Inferior parietal cortex (tissue), 1 donor: ENCODE data around the gene TXK.

Experiments
- DNase-seq: peaks from one replicate; pipeline ENCODE4 v3.0.0-alpha.2; 2016; ENCODE audit errors: extremely low spot score

The TXK gene

DNA sequence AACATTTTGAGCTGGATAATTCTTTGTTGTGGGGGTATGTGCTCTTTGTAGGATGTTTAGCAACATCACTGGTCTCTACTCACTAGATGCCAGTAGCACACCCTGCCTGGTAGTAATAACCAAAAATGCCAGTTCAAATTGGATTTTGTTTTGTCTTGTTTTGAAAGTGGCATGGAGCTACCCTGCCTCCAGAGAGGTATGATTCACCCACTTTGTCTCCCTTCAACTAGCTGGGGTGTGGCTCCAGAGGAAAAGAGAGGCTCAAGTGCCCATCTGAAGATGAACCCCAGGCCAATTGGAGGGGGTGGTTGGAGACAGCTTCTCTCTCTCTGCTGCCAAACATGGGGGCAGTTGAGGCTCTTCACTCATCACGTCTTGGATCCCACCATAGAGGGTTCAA lies 83.0 kb downstream of the TXK start:
- DNase-seq = no peak

DNA sequence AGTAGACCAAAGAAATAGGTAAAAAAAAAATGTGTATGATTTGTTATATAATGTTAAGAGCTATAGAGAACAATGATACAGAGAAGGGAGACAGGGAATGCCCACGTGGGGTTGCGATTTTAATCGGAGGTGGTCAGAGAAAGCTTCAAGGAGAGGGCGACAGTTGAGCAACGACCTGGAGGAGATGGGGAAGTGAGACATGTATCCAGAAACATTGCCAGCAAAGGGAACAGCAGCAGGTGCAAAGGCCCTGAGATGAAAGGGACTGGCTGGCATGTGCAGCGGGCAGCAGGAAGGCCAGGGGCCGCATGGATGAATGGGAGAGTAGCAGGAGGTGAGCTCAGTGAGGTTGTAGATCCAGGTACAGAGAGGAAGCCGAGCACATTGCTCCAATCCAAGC lies 84.6 kb downstream of the TXK start:
- no peak for DNase-seq

DNA sequence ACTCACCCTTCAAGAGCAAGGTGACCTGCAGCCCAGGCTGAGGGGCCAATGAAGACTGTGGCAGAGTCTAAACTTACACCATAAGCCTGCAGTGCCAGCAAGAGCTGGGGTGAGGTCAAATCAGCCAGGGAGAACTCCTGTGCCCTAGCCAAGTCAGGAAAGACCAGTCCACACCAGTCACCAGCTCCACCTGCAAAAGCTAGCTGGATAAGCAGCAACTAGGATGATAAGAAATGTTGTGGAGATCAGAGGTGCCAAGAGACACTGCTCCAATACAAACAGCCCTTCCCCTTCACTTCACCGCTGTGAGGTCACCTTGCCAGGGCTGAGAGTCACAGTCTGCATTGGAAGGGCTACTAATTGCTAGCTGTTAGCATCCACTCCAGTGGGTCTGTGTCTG lies 86.2 kb downstream of the TXK start:
- no peak for DNase-seq

DNA sequence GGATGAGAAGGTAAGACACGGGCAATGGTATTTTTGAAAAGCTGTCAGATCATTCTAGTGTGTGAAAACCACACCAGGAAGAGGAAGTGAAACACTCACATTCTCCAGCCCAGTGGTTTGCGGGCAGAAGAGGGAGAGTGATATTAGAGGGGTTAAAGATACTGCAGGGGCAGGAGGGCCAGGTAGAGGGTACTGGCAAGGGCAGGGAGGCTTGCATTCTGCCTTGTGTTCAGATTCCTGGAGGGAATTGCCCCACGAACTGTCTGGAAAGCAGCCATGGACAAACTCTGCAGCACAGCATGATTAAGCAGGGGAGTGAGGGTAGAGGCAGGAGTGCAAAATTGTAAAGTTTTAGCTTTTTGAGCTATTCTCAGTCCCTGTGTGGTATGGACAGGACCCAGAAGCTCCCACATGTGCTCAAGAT lies 86.6 kb downstream of the TXK start:
- DNase-seq = no peak

DNA sequence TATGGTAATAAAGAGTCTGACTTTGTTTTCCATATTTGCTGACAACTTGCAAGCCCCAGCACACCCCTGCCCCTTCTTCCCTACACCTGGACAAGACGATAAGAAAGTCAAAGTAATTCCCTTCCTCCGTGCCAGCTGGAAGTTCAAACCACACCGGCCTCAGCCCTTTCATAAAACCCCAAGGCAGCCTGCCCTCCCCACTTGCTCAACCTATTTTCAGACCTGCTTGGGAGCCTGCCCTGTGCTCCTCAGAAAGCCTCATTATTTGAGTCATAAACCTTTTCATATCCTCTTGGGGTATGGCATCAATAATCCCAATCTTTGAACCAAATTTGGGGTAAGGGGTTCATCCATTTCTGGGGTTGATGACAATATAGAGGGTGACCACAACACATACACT lies 88.0 kb downstream of the TXK start:
- DNase-seq = no peak

DNA sequence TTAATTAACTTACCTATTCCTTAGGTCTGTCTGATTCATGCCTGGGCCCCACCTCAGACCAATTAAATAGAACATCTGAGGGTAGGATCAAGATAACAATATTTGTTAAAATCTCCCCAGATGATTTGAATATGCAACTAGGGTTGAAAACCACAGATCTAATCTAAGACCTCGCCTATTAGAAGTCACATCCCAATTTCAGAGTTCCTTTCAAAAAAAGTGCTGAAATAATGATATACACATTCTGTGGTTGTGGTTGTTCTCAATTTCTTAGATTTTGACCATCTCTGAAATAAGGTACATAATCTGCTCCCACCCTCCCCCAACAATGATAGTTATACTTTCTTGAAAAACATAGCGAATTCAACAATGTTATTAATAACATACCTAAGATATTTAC lies 89.8 kb downstream of the TXK start:
- no peak for DNase-seq

DNA sequence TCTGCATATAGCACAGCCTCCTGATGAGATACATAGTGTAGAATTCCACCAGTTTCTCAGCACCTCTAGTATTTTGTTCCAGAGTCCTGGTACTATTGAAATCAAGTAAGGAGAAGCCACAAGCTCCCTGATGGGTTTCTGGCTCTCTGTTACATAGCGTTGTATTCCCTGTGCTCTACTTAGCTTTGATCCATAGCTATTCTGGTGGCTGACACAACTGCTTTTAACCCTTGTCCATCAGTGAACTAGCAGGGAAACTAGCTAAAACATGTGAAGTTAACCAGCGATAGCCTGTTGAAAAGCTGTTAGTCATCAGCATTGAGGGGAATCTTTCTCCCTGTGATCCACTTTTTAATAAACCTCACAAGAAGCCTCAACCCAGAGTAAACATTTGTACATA lies 90.5 kb downstream of the TXK start:
- no peak for DNase-seq

DNA sequence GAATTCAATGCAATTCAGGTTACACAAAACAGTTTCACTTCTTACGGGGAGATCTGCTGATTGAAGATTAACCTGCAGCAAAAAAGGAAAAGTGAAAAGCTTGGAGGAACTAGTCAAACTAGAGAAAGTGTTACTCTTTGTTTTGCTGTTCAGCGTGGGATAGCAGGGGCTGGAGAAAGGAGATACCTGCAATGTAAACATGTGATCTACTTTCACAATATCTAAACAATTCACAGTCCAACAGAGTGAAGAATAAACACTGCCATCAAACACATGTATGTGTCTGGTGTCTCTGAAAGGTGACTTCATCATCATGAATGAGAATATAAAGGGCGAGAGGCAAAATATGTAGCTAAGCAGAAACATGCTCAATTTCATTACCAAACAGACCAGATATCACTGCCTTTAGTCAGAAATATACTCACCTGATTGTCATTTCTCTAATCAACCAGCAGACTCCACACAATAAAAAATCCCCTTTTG lies 91.0 kb downstream of the TXK start:
- no peak for DNase-seq

DNA sequence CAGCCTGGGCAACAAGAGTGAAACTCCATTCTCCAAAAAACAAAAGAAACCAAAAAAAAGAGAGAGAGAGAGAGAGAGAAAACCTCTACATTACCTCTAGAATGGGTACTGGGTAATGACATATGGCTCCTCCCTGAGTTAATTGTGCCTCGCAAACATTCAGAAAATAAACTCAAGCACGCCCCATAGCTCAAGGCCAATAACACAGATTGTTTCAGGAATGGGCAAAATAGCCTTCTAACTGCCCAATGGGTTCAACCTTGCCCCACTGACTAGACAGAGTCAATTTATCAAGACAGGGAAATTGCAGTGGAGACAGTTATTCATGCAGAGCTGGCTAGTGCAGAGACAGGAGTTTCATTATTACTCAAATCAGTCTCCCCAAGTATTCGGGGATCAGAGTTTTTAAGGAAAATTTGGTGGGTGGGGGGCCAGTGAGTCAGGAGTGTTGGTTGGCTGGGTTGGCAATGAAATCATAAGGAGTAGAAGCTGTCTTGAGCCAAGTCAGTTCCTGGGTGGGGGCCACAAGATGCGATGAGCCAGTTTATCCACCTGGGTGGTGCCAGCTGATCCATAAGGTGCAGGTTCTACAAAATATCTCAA lies 92.4 kb downstream of the TXK start:
- no peak for DNase-seq

DNA sequence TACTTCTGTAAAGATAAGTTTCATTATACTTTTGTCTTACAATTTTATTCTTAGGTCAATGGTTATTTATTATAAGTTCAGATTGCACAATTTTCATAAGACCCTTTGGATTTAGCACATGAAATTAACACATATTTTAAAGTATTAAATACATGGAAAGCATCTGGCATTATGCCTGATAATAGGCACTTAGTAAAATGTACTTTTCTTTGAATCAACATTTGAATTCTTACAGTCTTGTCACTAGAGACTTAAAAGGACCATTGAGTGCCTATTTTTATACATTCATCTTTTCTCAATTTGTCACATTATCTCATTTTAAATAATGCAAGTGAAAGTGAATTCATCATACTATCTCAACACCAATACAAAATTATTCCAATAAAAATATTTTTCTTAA lies 94.5 kb downstream of the TXK start:
- DNase-seq = no peak

DNA sequence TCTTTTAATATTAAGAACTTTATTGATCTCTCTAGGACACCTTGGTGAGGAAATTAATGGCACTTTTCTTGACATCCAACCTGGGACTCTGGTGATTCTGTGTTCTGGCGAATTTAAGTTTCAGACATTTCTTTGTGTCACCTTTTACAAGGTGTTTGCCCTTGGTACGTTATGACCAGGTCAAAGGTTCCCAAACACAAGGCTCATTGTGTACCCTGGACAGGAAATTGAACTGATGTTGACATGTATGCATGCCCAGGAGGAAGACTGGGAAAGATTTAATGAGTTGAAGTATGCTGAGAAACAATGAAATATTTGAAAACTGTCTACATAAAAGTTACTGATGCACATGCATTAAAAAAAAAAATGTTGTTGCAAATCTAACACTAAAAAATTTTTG lies 95.4 kb downstream of the TXK start:
- no peak for DNase-seq

DNA sequence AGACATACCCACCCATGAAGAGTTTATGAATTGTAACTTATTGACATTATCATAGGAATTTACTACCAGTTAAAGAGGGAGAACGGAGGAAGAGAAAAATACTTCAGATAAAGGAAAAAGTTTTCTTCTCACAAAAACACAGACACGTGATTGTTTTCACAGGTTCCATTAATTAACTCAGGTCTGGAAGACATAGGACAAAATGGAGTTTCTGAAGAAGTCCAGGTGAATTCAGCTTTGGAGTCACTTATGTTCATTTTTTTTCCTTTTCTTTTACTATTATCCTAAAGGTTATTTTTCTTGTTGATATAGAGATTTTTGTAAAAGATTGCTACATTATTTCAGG lies 97.0 kb downstream of the TXK start:
- DNase-seq = no peak

DNA sequence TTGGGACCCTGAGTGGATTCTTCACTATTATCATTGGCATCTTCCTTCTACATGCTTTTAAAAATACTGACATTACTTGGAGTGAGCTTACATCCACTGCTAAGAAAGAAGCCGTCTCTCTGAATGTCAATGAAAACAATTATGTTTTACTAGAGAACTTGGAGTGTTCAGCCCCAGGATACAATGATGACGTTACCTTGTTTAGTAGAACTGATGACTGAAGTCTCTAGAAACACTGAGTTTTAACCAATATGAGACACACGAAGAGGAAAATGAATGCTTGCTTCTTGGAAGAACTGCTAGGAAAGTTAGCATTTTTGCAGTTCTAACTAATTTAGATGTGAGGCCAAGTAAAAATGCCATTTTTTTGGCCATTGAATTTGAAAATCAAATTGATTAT lies 98.1 kb downstream of the TXK start:
- no peak for DNase-seq

DNA sequence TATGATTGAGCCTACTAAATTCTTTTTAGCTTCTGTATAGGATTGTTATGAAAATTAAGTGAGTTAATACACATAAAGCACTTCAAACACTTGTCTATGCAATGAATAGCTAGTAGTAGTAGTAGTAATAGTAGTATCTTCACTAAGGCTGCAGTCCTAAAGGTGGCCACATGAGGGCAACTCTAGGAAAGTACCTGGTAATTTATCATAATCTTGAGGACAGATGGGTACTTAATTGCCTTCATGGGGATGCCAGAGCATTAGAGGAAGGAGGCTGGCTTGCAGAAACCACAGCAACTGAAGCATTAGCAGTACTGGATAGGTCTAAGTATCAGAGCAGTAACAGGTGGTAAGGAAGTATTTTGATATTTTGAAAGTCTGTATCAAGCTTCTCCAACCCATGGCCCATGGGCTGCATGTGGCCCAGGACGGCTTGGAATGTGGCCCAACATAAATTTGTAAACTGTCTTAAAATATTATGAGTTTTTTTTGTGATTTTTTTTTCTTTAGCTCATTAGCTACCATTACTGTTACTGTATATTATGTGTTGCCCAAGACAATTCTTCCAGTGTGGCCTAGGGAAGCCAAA lies 100.1 kb downstream of the TXK start:
- DNase-seq = no peak

DNA sequence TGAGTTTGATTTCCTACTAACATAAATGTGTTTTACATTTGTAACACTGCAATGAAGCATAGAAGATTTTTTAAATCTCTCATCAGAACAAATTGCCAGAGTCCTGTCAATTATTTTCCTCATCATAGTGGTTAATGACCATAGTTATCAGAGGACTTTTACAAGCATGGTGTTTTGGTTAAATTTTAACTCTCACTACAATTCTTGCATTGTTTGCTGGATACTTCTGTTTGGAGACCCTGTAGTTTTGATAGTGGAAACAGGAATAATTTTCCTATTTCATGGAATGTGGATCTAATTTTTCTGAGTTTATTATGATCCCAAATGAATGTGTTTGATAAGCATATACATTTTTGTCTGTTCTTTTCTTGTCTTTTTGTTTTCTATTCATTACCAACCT lies 100.6 kb downstream of the TXK start:
- no peak for DNase-seq

DNA sequence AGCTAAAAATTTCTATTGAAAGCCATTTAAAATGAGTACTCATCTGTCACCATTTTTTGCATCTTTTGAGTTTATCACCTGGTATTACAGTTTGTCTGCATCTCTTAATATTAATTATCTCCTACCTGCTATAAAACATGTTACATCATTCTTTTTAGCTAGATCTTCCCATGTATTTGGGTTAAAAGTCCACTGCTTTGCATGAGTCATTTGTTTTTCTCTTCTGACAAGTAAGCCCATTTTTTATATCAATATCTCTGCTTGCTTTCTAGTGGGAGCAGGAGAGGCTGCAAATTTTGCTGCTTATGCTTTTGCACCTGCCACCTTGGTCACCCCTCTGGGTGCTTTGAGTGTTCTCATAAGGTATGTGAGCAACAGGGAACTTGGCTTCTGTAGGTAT lies 101.3 kb downstream of the TXK start:
- DNase-seq = no peak

DNA sequence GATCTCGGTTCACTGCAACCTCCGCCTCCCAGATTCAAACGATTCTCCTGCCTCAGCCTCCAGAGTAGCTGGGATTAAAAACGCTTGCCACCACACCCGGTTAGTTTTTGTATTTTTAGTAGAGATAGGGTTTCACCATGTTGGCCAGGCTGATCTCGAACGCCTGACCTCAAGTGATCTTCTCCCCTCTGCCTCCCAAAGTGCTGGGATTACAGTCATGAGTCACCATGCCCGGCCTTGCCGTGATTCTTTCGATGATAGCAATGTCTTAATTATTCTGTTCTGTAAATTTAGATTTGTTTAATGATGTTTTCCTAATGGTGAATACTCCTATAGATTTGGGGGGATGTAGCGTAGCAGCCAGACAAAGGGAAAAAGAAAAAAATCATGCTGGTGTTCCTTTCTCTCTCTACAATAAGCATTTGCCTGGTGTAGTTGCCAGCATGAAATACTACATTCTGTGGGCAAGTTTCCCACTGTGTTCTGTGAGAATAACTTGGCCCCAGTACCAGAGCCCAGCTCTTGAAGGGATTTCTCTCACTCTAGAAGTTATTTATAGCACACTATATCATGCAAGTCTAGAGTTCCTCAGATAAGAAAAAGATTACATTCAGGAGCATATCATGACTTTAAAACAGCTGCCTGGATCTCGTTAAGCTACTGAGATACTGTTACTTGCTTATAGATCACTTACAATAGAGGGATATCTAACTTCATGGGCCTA lies 102.1 kb downstream of the TXK start:
- peak; percentile 41 for DNase-seq

DNA sequence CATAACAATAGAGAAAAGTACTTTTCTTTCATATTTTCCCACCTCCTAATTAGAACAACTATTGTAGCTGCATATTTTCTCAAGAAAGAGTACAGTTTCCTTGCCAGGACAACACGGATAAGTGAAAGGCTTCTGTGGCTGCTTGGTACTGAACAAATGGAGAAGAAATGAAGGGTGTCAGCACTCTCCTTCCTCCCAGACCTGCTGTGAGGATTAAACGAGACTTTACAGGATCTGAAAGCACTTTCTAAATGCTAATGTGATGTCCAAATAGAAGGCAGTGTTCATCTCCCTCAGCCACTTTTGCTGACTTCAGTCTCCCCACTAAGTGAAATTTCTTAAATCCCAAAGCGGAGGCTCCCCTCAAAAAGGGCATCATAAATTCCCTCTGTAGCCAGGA lies 103.6 kb downstream of the TXK start:
- DNase-seq = no peak

DNA sequence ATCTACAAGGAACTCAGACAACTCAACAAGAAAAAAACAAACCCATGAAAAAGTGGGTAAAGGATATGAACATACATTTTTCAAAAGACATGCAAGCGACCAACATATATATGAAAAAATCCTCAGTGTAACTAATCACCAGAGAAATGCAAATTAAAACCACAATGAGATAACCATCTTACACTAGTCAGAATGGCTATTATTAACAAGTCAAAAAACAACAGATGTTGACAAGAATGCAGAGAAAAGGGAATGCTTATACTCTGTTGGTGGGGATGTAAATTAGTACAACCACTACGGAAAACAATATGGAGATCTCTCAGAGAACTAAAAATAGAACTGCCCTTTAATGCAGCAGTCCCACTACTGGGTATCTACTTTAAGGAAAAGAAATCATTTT lies 105.4 kb downstream of the TXK start:
- no peak for DNase-seq

DNA sequence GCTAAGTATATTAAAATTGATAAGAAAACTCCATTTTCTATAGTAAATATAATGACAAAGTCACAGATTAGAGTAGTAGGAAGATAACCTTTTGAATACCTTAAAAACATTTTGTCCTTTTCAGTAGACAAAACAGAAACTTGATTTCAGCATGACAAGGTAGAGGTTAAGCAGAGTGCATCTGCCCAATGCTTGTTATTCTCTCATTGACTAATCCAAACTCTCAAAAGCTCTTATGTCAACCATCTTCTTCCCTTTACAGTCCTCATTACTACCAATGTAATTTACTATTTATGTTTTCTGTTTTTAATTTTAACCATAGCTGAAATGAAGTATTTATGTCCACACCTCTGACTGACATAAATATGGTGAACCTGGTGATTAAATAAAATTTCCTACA lies 106.4 kb downstream of the TXK start:
- no peak for DNase-seq

DNA sequence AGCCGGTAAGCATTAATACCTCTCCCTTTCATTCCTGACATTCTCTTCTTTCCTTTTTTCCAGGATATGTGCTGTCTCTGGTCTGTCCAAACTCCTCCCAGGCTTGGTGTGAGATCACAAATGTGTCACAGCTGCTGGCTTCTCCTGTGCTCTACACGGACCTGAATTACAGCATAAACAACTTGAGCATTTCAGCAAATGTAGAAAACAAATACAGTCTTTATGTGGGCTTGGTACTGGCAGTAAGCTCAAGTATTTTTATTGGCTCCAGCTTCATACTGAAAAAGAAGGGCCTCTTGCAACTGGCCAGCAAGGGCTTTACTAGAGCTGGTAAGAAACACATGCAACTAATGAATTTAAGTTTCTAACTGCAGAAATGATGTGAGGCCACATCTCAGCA lies 109.0 kb downstream of the TXK start:
- DNase-seq = no peak

DNA sequence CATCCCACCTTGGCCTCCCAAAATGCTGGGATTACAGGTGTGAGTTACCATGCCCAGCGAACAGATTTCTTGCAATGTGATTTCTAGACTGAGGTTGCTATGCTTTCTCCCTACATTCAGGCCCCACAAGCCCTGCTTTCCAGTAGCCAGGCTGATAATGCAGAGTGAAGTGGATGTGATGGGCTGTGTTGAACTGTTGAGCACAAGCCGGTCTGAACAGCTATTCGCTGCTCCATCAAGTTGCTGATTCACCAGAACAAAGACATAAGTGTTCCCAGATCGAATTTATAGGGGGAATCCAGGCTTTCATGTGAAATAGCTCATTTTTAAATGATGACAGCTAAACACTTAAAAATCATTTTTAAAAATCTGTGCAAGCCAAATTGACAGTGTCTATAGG lies 109.5 kb downstream of the TXK start:
- no peak for DNase-seq

DNA sequence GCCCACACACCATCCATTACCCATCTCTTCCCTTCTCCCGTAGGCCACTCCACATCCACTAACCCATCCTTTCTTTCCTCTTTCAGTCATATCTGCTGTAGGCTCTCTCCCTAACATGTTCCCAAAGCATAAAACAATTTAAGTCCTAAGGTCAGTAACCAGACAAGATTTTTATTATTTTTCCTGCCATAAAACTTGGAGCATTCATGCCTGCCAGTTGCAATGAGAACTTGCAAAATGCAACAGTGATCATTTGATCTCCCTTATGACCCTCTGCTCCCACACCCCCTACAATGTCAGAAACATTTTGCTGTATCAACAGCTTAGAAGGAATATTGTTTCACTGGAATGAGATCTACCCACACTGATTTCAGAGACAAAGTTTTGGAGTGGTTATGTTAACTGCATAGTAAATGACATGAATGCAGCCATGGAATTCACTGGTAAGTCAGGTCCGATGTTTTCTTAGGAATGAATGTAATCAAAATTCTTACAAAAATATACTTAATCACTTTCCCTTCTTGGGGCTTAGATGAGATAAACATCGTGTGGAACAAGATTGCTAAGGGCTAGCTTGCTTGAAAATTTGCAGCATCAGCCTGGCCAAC lies 111.8 kb downstream of the TXK start:
- no peak for DNase-seq
